Right hindlimb (tissue), 1 donor: ENCODE measurements around the gene PSMC2.
"Not testable (repeated sequence)": the region's sequence is repeated elsewhere in the genome, so short reads cannot be mapped to it uniquely, and the experiment has no call there.

Source experiments
- DNase-seq: peaks from one replicate; pipeline ENCODE4 v3.0.0-alpha.2; 2018

Gene PSMC2

DNA sequence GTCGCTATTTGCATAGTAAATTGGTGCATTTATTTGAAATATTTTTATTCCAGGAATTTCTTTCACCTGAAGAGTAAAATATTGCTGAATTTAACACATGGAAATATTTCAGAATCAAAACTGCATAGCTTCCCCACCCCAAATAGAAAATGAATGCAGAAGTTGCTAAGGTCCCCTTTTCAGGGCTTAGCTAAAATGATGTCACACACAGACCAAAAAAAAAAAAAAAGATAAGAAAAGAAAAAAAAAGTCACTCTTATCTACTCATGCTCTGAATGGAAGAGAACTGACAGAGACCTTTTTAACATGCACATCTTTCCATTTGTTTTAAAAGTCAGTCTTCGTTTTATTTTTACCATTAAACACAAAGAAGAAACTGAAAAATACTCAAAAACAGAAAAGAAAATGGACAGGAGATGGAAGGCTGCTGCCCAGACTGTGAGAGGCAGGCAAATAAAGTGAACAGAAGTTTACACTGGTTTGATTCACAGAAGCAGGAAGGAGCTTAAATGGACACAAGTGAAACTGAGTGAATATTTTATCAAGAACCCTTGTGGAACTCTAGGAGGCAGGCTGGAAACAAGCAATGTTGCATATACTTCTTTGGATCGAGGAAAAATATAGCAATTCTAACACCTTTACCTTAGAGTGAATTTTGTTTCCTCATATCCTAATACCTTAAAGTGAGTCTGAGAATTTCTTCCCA lies 32.0 kb downstream of the PSMC2 start:
- DNase-seq, result no peak

DNA sequence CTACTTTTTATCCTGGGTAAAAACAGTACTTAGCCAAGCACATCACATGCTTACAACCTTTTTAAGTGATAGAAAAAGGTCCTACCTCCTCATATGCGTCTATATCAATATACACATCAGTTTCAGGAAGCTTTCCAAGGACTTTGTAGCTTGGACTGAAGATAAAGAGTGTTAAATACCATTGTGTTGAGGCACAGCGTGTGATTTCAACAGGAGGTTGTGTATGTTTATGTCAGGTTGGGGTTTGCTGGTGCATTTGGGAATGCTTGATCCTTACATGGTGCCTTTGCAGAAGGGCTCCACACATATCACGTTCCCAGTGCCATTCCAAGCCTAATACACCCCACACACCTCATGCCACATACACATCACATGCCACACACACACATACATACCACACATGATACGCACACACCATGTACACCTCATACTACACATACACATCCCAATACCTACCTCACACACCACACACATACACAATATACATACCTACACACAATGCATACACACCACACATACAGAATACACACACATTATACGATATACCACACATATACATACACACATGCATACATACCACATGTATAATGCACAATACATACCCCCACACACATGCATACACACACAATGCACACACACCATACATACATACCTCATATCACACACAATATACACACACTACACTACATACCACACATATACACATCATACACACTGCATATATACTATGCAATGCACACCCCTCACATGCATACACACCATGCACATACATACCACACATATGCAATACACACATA lies 33.1 kb downstream of the PSMC2 start:
- no peak for DNase-seq

DNA sequence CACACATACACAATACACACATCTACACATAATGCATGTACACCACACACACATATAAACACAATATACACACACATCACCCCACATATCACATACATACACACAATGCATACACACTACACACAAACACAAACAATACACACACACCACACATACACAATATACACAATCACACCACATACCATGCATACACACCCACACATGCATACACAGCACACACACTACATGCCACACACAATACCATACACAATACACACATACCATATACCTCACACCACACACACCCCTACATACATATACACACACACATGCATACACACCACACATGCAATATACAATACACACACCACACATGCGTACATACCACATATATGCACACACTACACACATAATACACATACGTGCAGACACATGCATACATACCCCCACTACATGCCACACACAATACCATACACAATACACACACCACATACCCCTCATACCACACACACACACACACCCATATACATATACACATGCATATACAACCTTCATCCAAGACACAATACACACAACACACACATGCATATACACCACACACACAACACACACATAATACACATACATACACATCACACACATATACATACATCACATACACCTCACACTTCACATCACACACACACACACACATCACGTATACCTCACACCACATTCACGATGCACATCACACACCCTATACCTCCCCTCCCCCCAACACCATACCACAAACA lies 34.0 kb downstream of the PSMC2 start:
- no peak for DNase-seq

DNA sequence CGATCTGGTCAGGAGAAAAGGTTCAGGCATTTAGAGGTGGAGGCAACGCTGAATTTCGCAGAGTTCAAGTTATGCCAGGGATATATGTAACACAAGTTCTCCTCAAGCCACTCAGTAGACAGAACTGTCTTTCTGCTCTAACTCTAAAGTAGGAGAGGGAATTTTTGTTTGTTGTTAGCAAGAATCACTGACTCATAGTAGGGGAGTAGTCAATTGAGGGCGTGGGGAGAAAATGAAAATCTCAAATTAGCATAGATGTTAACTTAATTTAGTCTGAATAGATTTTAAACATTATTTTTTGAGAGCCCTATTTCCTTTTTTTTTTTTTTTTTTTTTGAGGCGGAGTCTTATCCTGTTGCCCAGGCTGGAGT lies 34.6 kb downstream of the PSMC2 start:
- no peak for DNase-seq

DNA sequence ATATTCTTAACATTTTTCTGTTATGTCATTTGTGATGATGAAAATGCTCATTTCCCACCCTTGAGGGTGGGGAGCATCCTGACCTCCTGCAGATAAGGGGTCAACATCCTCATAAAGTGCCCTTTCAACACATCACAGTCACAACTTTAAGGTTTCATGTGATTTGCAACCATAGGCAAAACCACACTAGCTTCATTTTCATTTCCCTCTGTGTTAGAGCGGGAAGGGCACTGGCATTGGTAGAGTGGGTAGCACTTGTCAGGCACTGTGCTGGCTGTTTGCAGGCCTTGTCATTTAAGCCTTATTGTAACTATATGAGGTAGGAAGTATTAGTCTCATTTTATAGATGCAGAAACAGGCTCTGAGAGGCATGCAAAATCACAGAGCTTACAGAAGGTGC lies 39.8 kb downstream of the PSMC2 start:
- no peak for DNase-seq

DNA sequence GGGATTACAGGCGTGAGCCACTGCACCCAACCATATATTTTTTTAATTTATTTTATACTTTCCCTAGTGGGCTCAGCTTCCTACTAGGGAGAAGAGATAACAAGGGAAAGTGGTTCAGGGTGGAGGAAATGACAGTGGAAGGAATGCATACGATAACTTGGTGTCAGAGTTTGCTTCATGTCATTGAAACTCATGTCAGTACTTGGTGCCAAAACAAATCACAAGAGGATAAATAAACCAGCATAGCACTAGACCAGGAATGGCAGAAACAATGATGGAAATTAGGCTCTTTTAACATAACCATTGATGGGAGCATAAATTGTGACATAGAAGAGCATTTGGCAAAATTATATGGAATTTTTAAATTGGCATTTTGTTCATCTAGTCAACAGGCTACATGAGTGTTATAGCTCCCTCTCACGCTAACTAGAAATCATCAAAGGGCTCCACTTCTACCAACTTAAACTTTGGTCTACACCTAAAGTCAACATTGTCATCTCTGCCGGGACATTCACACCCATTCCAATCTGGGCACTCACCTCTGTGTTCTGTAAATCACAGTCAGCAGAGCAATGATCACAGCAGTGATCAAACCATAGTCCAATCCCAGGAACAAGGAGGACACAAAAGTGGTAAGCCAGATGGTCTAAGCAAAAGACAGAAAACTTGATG lies 41.2 kb downstream of the PSMC2 start:
- no peak for DNase-seq

DNA sequence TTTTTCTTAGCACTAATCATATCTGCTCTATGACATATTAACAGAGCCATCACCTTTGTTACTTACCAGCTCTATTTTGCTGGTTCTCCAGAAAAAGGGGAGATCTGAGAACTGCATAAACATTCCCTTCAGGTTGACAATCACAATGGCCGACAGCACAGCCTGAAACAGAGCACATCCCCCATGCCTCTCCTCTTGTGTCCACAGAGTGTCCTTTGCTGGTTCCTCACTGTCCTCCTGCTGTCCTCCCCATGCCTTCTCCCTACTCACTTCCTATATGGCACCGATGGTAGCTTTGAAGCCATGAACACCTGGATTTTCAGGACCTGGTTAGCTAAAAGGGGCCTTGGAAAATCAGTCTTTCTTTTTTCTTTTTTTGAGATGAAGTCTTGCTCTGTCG lies 41.8 kb downstream of the PSMC2 start:
- no peak for DNase-seq

DNA sequence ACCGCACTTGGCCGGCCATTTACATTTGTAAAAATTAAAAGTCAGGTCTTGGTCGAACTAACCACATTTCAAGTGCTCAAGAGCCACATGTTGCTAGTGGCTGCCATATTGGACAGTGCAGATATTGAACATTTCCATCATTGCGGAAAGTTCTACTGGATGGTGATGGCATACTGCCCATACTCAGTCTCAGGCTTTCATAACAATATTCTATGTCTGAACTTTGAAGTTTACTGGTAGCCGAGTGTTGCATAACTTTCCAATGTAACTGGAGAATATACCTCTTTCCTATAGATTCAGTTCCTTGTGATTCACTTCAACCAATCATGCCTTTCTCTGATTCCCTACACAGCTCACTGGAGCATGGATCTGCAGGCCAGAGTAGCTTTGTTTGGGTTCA lies 43.7 kb downstream of the PSMC2 start:
- no peak for DNase-seq

DNA sequence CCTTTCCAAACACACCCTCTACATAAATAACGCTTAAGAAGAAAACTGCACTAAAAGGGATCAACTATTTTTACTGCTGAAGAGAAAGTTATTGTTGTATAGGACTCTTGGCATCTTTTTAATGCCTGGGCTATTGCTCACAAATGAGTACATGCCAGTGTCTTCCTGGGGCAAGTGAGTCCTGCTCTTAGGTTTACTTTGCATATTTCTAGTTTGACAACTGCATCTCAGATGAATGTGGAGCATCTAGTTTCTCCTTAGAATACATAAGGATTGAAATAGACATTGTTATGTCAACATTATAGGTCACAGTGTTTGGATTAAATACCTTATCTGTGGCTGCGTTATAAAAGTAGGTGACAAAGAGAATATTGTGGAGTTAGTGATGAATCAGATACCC lies 44.5 kb downstream of the PSMC2 start:
- DNase-seq, result no peak

DNA sequence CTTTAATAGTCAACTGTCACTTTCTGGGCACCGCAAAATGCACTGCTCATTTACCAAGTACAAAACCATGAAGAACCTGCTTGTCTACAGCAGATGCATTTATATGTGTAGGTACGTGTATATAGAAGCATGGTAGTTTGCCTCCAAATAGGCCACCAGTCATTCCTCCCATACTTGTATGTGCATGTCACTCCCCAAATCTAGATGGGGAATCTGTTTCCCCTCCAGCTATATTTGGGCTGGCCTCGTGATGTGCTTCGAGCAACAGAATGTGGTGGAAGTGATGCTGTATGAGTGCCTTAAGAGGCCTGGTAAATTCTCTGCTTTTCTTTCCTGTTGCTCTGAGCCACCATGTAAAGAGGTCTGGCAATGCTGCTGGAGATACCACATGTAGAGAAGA lies 47.1 kb downstream of the PSMC2 start:
- DNase-seq, result no peak

DNA sequence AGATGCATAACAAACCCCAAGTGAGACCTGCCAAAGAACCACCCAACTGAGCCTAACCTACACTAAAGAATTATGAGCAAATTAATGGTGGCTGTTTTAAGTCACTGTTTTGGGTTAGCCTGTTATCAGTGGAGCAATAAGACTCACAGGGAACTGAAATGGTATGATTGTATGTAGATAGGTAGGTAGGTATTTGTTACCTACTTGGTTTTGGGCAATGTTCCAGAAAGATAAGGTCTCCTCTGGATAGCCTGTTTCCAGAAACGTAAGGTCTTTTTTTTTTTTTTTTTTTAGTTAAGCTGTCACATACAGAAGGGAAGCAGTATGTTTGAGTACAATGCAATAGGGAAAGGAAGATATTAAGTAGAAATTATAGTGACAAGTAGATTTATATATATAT lies 47.6 kb downstream of the PSMC2 start:
- no peak for DNase-seq

DNA sequence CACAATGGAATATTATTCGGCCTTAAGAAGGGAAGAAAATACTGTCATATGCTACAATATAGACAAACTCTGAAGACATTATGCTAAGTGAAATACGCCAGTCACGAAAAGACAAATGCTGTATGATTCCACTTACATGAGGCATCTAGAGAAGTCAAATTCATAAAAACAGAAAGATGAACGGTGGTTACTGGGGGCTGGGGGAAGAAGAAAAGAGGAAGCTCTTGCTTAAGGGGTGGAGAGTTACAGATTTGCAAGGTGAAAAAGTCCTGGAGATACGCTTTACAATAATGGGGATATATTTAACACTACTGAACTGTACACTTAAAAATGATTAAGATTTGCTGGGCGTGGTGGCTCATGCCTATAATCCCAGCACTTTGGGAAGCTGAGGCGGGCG lies 49.0 kb downstream of the PSMC2 start:
- DNase-seq, result no peak

DNA sequence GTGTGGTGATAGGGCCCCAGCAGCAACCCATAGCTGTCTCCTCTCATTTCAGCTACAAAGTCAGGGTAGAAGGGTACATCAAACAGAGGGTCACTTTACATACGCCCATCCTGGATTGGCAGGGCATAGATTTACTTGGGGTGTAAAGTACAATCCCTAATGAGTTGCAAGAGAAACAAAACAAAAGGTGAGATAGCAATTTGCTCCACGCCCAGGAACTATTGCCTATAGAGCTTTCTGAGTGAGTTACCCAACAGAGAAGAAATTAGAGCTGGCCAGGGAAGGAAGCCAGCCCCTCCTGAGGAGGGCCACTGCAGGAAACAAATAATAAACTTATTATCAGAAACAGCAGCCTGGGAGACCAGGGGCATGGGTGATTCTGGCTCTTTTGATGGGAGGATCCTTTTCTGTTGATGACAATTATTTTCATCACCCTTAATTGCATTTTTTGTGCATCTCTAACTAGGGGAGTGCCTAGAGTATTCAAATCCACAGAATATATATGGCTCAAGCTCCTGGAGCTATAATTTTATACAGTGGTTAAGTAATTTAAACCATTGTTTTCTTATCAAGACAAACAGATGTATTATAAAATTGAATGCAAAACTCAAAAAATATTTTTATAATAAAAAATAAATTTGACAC lies 51.2 kb downstream of the PSMC2 start:
- DNase-seq, result no peak

DNA sequence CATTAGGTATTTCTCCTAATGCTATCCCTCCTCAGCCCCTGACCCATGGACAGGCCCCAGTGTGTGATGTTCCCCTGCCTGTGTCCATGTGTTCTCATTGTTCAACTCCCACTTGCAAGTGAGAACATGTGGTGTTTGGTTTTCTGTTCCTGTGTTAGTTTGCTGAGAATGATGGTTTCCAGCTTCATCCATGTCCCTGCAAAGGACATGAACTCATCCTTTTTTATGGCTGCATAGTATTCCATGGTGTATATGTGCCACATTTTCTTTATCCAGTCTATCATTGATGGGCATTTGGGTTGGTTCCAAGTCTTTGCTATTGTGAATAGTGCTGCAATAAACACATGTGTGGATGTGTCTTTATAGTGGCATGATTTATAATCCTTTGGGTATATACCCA lies 52.2 kb downstream of the PSMC2 start:
- DNase-seq, result not testable (repeated sequence)

DNA sequence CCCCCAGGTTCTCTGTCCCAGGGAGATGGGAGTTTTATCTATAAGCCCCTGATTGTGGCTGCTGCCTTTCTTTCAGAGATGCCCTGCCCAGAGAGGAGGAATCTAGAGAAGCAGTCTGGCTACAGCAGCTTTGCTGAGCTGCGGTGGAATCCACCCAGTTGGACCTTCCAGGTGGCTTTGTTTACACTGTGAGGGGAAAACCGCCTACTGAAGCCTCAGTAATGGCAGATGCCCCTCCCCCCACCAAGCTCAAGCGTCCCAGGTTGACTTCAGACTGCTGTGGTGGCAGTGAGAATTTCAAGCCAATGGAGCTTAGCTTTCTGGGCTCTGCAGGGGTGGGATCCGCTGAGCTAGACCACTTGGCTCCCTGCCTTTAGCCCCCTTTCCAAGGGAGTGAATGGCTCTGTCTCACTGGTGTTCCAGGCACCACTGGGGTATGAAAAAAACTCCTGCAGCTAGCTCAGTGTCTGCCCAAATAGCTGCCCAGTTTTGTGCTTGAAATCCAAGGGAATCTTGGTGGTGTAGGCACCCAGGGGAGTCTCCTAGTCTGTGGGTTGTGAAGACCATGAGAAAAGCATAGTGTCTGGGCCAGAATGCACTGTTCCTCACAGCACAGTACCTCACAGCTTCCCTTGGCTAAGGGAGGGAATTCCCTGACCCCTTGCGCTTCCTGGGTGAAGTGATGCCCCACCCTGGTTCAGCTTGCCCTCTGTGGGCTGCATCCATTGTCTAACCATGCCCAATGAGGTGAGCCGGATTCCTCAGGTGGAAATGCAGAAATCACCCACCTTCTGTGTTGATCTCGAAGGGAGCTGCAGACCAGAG lies 58.6 kb downstream of the PSMC2 start:
- DNase-seq, result not testable (repeated sequence)

DNA sequence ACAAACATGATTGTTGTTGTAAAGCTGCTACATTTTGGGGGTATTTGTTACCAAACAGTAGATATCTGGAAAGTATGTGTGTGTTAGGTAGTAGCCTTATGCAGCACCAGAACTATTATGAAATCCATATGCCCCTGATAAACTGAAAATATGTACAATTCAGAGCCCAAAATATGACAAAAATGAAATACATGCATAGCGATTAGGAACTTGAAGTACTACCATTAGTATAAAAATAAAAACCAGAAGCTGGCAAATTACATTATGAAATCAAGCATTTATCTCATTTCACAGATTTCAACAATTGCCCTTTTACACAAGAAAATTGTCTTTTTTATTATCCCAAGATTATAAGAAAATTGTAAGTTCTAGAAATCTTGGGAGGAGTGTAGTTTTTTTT lies 64.7 kb downstream of the PSMC2 start:
- DNase-seq, result no peak

DNA sequence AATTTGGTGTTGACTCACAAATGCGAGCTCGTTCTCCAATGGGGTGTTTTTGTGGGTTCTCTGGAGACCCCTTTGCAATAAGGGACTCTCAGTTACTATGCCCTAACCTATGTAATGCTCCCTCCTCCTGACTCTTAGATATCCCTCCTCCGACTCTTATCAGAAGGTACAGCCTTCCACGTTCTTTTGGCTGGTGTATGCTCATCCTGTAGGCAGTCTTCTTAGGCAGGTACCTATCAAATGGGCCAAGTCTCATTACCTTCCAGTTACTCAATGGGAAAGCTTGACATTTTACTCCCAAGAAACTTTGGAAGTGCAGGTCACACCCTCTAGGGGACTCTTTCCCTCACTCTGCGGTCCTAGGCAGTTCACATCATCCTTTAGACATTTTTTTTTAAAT lies 66.0 kb downstream of the PSMC2 start:
- DNase-seq, result no peak

DNA sequence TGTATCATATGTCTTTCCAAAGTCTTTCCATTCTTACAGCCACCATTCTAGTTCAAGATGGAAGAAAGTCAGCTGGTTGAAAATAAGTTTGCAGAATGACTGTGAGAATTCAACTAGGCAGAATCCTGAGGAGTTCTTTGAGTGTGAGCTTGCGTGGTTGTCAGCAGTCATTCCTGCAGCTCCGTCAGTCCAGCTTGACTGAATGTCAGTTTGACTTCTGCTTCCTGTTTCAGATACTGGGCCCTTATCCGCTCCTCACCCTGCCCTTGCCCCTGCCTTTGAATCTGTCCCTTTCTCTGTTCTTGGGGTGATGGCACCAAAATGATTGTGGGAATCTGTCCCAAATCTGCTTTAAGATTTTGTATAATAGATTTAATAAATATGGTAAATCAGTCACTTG lies 70.8 kb downstream of the PSMC2 start:
- no peak for DNase-seq
